Activated CD4-positive, alpha-beta memory T cell treated with anti-CD3 and anti-CD28 coated beads for 36 hours (primary cell): ENCODE results near the gene SEMA7A. TPM values are rescaled to one million over a fixed set of nuclear protein-coding genes. Genes with fewer than 3 reads are reported as not detected.
A peak's percentile ranks its signal among the peaks of the same experiment; 100 is the strongest.

Source experiments
- CTCF ChIA-PET: fragments of 350-600 bp; sonication (Branson Sonifier 250); formaldehyde crosslinking; loops from one replicate; lab custom pipeline; 2021; ENCODE audit warnings: antibody characterized with exemption, inconsistent platforms; lab: Charles Lee
- POLR2A ChIA-PET: fragments of 350-600 bp; sonication (Branson Sonifier 250); formaldehyde crosslinking; loops from one replicate; lab custom pipeline; 2021; ENCODE audit warnings: antibody characterized with exemption; lab: Charles Lee
- DNase-seq: peaks from one replicate; pipeline ENCODE4 v3.0.0-alpha.2; 2020
- H3K27ac Mint-ChIP-seq: one replicate; pipeline ENCODE4 v1.8.0; 2021; ENCODE audit warnings: mixed read lengths
- H3K27me3 Mint-ChIP-seq: one replicate; pipeline ENCODE4 v1.8.0; 2021; ENCODE audit warnings: mixed read lengths
- H3K36me3 Mint-ChIP-seq: one replicate; pipeline ENCODE4 v1.8.0; 2021; ENCODE audit warnings: mixed read lengths
- H3K4me1 Mint-ChIP-seq: one replicate; pipeline ENCODE4 v1.8.0; 2021; ENCODE audit warnings: low read depth, mixed read lengths
- H3K4me3 Mint-ChIP-seq: one replicate; pipeline ENCODE4 v1.8.0; 2021; ENCODE audit warnings: mild to moderate bottlenecking, mixed read lengths
- H3K9me3 Mint-ChIP-seq: one replicate; pipeline ENCODE4 v1.8.0; 2021; ENCODE audit warnings: mixed read lengths
- intact Hi-C: fragments of 100-400 bp; cut with micrococcal nuclease; formaldehyde crosslinking; loops from one replicate; pipeline ENCODE4 v1.15.1; 2023
- total RNA-seq, 2 experiments: library from RNA; stranded (reverse); gene quantifications; one replicate each; pipeline ENCODE4 v1.2.3, GENCODE V29; 2021

Gene SEMA7A
- total RNA-seq, 2 experiments from 2014 or later: 65.9 to 68.4 TPM

DNA sequence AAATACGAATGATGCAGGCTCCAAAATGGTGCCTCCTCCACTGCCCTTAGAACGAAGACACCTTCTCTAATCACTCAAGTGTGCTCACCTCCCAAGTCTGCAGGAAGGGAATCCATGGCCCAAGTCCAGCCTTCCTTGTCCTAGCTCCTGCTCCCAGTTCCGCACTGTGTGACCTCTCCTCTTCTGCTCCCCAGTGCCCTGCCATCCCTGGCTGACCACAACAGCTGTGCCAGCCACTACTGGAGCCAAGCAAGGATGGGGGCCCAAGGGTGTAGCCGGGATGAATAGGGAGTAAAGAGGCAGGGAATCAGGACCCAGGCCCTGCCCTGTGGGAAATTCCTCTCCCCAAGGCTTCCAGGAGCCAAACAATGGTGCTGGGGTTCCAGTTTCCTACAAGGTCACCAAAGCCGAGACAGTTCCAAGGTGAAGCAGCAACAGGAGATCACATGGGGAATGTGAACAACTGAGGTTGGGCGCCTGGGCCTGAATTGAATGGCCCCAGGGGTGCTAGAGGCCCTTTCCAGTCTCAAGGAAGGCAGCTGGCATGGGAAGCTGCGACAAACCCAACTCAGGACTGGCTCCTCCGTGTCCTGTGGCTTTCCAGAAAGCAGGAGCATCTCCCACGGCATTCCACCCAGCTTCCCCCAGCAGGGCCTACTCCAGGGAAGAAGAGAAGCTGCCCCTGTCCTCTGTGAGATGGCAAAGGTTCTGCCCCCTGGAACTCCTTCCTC, 20.2 kb downstream of the SEMA7A start:
- POLR2A ChIA-PET: no interaction called here
- CTCF ChIA-PET: no interaction called here
- intact Hi-C loops: no loop called here
- Mint-ChIP-seq H3K27me3 (no peaks in the 10 kb centered on the region), H3K4me1 (peaks cover 6% of the 10 kb centered on the region), H3K4me3 (no peak overlapping the region), H3K27ac (no peak overlapping the region), H3K9me3 (no peaks in the 10 kb centered on the region), H3K36me3 (peaks cover 46% of the 10 kb centered on the region)
- DNase-seq: no peak

GRCh38 chr15:74412159-74412558, 21.6 kb downstream of the SEMA7A start:
- H3K9me3 Mint-ChIP-seq: no peaks in the 10 kb centered on the region
- no peak for DNase-seq
- H3K4me3 Mint-ChIP-seq: no peak overlapping the region
- peaks cover 6% of the 10 kb centered on the region for H3K4me1 Mint-ChIP-seq
- POLR2A ChIA-PET: no interaction called here
- H3K27me3 Mint-ChIP-seq: no peaks in the 10 kb centered on the region
- CTCF ChIA-PET: no interaction called here
- H3K27ac Mint-ChIP-seq: no peak overlapping the region
- intact Hi-C loops: no loop called here
- peaks cover 40% of the 10 kb centered on the region for H3K36me3 Mint-ChIP-seq

DNA sequence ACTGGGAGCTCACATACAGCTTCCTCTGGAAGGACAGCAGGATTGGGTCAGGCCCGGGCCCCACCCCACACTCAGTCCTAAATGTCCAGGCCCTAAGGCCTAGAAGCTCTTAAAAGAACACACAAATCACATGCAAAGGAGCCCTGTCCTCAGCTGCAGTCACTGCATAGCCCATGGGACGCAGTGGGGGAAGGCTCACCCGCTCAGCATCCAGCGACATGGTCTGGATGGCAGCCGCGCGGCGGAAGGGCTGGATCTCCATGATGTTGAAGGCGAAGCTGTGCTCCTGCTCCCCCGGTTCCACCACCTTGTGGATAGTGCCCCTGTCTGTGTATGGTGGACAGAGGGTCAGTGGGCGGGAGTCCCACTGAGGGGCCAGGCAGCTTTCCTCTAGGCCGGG, 22.1 kb downstream of the SEMA7A start:
- no peaks in the 10 kb centered on the region for H3K27me3 Mint-ChIP-seq
- intact Hi-C loops: no loop called here
- no peak for DNase-seq
- peaks cover 6% of the 10 kb centered on the region for H3K4me1 Mint-ChIP-seq
- ChIA-PET POLR2A (no interaction called here), CTCF (no interaction called here)
- no peak overlapping the region for H3K4me3 Mint-ChIP-seq
- H3K27ac Mint-ChIP-seq: no peak overlapping the region
- H3K36me3 Mint-ChIP-seq: peaks cover 40% of the 10 kb centered on the region
- no peaks in the 10 kb centered on the region for H3K9me3 Mint-ChIP-seq

DNA sequence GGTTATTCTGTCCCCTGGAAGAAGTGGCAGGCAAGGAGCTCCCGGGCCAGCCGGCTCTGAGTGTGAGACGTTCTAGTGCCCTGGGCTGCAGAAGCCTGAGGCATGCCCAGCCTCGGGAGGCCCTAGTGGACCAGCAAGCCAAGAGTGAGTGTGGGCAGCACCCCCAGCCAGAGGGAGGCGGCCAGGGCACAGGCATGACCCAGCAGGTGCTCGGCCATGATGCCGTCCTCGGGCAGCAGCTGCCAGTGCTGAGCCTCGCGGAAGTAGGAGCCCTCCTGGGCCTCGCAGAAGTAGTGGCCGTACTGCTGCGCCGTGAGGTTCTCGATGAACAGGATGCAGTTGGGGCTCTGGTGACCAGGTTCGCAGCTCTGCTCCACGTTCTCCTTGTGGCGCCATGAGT, 23.3 kb downstream of the SEMA7A start:
- H3K27me3 Mint-ChIP-seq: no peaks in the 10 kb centered on the region
- ChIA-PET POLR2A (no interaction called here), CTCF (interaction anchor here (1.4 to 1.8 kb wide), 3 partner anchors 28 to 35 kb away, joined by 3 to 6 read pairs (median 4); no protein-coding TSS in a partner anchor)
- no peak overlapping the region for H3K27ac Mint-ChIP-seq
- no peak for DNase-seq
- no peaks in the 10 kb centered on the region for H3K9me3 Mint-ChIP-seq
- peaks cover 7% of the 10 kb centered on the region for H3K4me1 Mint-ChIP-seq
- intact Hi-C loops: no loop called here
- no peak overlapping the region for H3K4me3 Mint-ChIP-seq
- peaks cover 32% of the 10 kb centered on the region for H3K36me3 Mint-ChIP-seq

GRCh38 chr15:74409225-74409624, 24.5 kb downstream of the SEMA7A start:
- POLR2A ChIA-PET: no interaction called here
- DNase-seq: no peak
- H3K4me3 Mint-ChIP-seq: no peak overlapping the region
- peaks cover 22% of the 10 kb centered on the region for H3K36me3 Mint-ChIP-seq
- intact Hi-C loops: no loop called here
- H3K27ac Mint-ChIP-seq: no peak overlapping the region
- H3K27me3 Mint-ChIP-seq: no peaks in the 10 kb centered on the region
- peaks cover 13% of the 10 kb centered on the region for H3K4me1 Mint-ChIP-seq
- CTCF ChIA-PET: interaction anchor here (1.4 to 1.8 kb wide), 2 partner anchors 27 to 29 kb away, joined by 3 to 6 read pairs; no protein-coding TSS in a partner anchor
- H3K9me3 Mint-ChIP-seq: no peaks in the 10 kb centered on the region

GRCh38 chr15:74408815-74409214, 24.9 kb downstream of the SEMA7A start:
- intact Hi-C loops: no loop called here
- peaks cover 17% of the 10 kb centered on the region for H3K4me1 Mint-ChIP-seq
- no peaks in the 10 kb centered on the region for H3K27me3 Mint-ChIP-seq
- ChIA-PET CTCF (interaction anchor here (1.8 kb wide), 1 partner anchor 27 kb away, joined by 6 read pairs; no protein-coding TSS in a partner anchor), POLR2A (no interaction called here)
- peak overlapping the region; percentile 23 for H3K27ac Mint-ChIP-seq
- no peaks in the 10 kb centered on the region for H3K9me3 Mint-ChIP-seq
- H3K36me3 Mint-ChIP-seq: peaks cover 18% of the 10 kb centered on the region
- no peak for DNase-seq
- H3K4me3 Mint-ChIP-seq: no peak overlapping the region

DNA sequence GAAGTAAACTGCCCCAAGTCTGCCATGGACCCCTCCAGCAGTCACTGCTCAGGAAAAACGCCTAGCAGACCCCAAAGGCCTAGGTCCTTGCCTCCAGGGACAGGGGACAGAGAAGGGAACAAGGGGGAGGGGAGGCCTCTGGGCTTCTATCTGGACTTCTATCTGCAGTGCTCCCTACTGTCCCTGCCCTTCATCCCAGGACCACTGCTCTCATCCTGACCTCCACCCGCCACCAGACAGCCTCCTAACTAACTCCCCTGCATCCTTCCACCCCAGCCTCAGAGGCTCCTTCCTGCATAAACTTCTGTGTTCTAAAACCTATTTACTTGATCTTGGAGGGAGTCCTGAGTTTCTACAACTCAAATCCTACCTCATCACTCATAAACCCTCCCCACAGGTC, 25.4 kb downstream of the SEMA7A start:
- intact Hi-C loops: no loop called here
- Mint-ChIP-seq H3K36me3 (peaks cover 17% of the 10 kb centered on the region), H3K27ac (peak overlapping the region; percentile 23), H3K4me3 (no peak overlapping the region), H3K4me1 (peaks cover 22% of the 10 kb centered on the region), H3K27me3 (no peaks in the 10 kb centered on the region), H3K9me3 (no peaks in the 10 kb centered on the region)
- ChIA-PET CTCF (no interaction called here), POLR2A (no interaction called here)
- no peak for DNase-seq

DNA sequence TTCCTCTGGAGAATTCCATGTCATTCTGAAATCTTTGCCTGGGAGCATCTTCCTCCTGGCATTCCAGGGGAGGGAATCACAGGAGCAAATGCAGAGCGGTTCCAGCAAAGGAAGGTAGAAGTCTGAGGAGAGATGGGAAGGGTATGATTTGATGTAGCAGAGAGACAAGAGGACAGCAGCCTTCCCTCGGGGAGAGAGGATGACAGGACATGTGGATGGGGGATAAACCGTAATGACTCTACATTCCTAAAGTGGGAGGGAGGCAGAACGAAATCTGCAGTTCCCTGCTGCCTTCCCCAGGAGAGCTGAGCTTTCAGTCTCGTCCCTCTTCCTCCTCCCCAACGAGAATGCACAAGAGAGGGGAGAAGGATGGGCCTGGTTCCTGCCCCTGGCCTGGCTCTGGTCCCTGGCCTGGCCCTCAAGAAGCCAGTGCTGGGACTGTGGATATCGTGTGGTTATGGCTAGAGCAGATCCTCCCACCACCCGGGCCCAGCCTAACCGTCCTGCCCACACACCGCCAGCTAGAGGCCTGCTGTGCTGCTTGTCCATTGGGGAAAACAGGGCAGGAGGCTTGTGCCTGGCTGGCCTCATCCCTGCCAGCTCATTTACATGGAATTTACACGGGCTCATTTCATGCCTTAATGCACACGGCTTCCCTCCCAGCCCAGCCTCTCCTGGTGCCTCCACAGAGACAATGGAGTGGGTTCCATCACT, 26.6 kb downstream of the SEMA7A start:
- ChIA-PET POLR2A (no interaction called here), CTCF (interaction anchor here (1.0 kb wide), 1 partner anchor 25 kb away, joined by 3 read pairs; no protein-coding TSS in a partner anchor)
- H3K27me3 Mint-ChIP-seq: no peaks in the 10 kb centered on the region
- intact Hi-C loops: no loop called here
- no peak overlapping the region for H3K4me3 Mint-ChIP-seq
- H3K36me3 Mint-ChIP-seq: peaks cover 13% of the 10 kb centered on the region
- H3K9me3 Mint-ChIP-seq: no peaks in the 10 kb centered on the region
- H3K27ac Mint-ChIP-seq: peak overlapping the region; percentile 47
- no peak for DNase-seq
- peaks cover 34% of the 10 kb centered on the region for H3K4me1 Mint-ChIP-seq

DNA sequence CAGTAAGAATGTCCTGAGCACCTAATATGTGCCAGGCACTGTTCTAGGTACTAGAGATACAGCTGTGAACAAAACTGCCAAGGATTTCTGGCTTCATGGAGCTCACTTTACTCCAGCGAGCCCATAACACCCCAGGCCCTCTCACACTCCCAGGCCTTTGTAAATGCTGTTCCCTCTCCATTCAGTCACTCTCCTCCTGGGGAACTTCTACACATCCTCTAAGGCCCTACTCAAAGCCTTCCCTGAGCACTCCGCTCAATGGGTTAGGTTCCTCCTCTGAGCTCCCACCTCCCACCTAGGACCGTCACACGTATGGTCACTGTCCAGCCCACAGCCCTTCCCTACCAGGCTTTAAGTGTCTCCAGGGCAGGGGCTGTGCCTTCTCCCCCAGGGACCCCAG, 27.2 kb downstream of the SEMA7A start:
- H3K9me3 Mint-ChIP-seq: no peaks in the 10 kb centered on the region
- peaks cover 40% of the 10 kb centered on the region for H3K4me1 Mint-ChIP-seq
- no peak overlapping the region for H3K4me3 Mint-ChIP-seq
- intact Hi-C loops: no loop called here
- H3K36me3 Mint-ChIP-seq: peaks cover 8% of the 10 kb centered on the region
- ChIA-PET CTCF (interaction anchor here (1.0 to 1.2 kb wide), 2 partner anchors 24 to 32 kb away, joined by 3 to 4 read pairs; no protein-coding TSS in a partner anchor), POLR2A (no interaction called here)
- no peaks in the 10 kb centered on the region for H3K27me3 Mint-ChIP-seq
- no peak overlapping the region for H3K27ac Mint-ChIP-seq
- no peak for DNase-seq

GRCh38 chr15:74405823-74406222, 27.9 kb downstream of the SEMA7A start:
- DNase-seq: no peak
- POLR2A ChIA-PET: interaction anchor here (1.4 kb wide), 1 partner anchor 43 kb away, joined by 3 read pairs; no protein-coding TSS in a partner anchor
- CTCF ChIA-PET: interaction anchor here (1.2 kb wide), 1 partner anchor 33 kb away, joined by 4 read pairs; no protein-coding TSS in a partner anchor
- H3K27me3 Mint-ChIP-seq: no peaks in the 10 kb centered on the region
- peaks cover 5% of the 10 kb centered on the region for H3K36me3 Mint-ChIP-seq
- no peak overlapping the region for H3K27ac Mint-ChIP-seq
- intact Hi-C loops: no loop called here
- H3K4me1 Mint-ChIP-seq: peaks cover 47% of the 10 kb centered on the region
- H3K9me3 Mint-ChIP-seq: no peaks in the 10 kb centered on the region
- no peak overlapping the region for H3K4me3 Mint-ChIP-seq

- peak overlapping the region; percentile 85 for H3K27ac Mint-ChIP-seq
- intact Hi-C loops: loop anchor here (1.0 to 5.0 kb wide), 4 partner anchors 29 to 383 kb away; partner anchors contain the start of genes SEMA7A and UBL7
- CTCF ChIA-PET: interaction anchor here (0.6 to 7.1 kb wide), 9 partner anchors 9 to 431 kb away, joined by 3 to 93 read pairs (median 4); no protein-coding TSS in a partner anchor
- no peaks in the 10 kb centered on the region for H3K9me3 Mint-ChIP-seq
- DNase-seq: peak; percentile 43
- peaks cover 62% of the 10 kb centered on the region for H3K4me1 Mint-ChIP-seq
- POLR2A ChIA-PET: interaction anchor here (1.4 to 6.2 kb wide), 6 partner anchors 17 to 439 kb away, joined by 3 to 85 read pairs (median 12); partner anchors contain the start of genes SEMA7A and UBL7
- no peaks in the 10 kb centered on the region for H3K36me3 Mint-ChIP-seq
- H3K27me3 Mint-ChIP-seq: no peaks in the 10 kb centered on the region
- H3K4me3 Mint-ChIP-seq: peak overlapping the region; percentile 28
These were observed 29.7 kb downstream of the SEMA7A start for GRCh38 chr15:74403991-74404563.
